ENCODE results near the gene MTHFD2.

Gene MTHFD2

DNA sequence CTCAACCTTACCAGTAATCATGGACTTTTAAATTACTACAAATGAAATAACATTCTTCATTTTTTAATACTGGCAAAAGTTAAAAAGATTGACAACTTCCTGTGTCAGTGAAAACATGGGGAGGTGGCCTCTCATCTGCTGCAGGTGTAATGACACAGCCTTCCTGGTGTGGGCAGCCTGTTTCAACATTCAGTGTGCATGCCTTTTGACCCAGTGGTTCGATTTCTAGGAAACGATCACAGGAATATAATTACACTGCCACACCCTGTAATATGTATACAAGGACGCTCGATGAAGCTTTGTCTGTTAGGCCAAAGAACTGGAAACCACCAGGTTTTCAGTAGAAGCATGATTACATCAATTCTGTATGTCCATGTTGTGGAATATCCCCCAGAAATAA lies 68.7 kb downstream of the MTHFD2 start:
- peak; percentile 35 for DNase-seq (ENCODE audit: low read depth)
